Measurements from ENCODE around the gene GYS1. TPM values are rescaled to one million over a fixed set of nuclear protein-coding genes. Genes with fewer than 3 reads are reported as not detected.

The GYS1 gene
- total RNA-seq, 1 donor from 2014 or later: 25.5 TPM

DNA sequence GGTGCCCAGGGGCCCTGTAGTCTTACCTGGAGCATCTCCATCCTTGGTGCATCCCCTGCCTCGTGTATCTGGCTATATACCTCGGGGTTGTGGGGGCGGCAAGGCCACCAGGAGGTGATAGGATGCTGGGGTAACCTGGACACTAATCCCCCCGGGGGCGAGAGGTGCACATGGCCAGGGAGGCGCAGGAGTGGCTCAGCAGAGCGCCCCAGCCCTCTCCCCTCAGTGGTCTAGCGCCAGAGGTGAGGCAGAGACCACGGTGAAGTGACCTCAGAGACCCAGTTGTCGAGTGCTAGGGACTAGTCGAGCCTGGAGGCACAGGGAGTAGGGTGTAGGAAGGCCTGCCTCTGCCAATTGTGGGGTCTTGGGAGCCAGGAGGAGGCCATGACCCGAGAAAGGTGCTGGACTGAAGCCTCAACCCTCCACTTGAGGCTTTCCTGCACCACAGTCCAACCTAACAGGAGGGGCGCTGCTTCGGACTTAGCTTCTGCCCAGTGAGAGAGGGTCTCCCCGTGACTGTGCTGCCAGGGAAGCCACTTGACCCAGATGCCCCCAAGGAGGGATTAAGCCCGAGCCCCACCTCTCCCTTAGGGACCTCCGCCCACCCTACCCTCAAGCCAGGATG is 24.0 kb upstream of the GYS1 start, which contains the start of gene LHB:
Gene LHB, minus strand, starts transcription at position 51 of the 625 bp plus-strand sequence. Its CDS starts 10 bp downstream, at position 41.
- H3K4me3 ChIP-seq (ENCODE audit: low read depth, low read length): peak within 1 kb of the TSS; percentile 36
- peaks cover 5% of the 10 kb centered on the region for H3K36me3 ChIP-seq (ENCODE audit: control insufficient read depth, insufficient read depth, low read length)
- TF ChIP-seq, protein P1, sequence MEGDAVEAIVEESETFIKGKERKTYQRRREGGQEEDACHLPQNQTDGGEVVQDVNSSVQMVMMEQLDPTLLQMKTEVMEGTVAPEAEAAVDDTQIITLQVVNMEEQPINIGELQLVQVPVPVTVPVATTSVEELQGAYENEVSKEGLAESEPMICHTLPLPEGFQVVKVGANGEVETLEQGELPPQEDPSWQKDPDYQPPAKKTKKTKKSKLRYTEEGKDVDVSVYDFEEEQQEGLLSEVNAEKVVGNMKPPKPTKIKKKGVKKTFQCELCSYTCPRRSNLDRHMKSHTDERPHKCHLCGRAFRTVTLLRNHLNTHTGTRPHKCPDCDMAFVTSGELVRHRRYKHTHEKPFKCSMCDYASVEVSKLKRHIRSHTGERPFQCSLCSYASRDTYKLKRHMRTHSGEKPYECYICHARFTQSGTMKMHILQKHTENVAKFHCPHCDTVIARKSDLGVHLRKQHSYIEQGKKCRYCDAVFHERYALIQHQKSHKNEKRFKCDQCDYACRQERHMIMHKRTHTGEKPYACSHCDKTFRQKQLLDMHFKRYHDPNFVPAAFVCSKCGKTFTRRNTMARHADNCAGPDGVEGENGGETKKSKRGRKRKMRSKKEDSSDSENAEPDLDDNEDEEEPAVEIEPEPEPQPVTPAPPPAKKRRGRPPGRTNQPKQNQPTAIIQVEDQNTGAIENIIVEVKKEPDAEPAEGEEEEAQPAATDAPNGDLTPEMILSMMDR (IDR thresholded peaks at IDR 0.05; ENCODE audit: insufficient read depth, low read length, severe bottlenecking): no peak
- FAIRE-seq (no peak), DNase-seq (ENCODE audit: low read depth) (no peak)
- H3K27me3 ChIP-seq (ENCODE audit: control insufficient read depth, insufficient read depth, low read length): no peaks in the 10 kb centered on the region

DNA sequence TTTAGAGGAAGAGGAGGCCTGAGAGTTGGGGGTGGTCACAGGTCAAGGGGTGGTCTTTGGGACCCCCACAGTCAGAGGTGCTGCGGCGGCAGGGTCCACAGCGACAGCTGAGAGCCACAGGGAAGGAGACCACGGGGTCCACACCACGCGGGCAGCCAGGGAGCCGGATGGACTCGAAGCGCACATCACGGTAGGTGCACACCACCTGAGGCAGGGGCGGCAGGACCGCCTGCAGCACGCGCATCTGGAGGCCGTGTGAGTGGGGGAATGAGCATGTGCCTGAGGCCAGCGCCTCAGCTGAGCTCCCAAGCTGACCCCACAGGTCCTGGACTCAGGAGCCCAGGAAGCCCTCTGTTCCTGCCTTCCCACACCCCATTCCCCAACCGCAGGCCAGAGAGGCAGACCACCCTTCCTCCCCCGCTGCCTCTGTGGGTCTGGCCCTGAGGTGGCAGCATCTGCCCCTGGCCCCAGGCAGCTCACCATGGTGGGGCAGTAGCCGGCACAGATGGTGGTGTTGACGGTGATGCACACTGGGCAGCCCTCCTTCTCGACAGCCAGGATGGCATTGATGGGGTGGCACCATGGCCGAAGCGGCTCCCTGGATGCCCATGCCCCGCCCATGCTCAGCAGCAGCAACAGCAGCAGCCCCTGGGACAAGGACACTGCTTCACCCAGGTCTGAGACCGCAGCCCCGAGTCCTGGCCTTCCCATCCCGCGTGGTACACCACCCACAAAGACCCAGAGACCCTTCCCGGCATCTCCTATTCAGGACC is 23.1 kb upstream of the GYS1 start:
- TF ChIP-seq, protein P1 (IDR thresholded peaks at IDR 0.05; ENCODE audit: insufficient read depth, low read length, severe bottlenecking): no peak
- DNase-seq (ENCODE audit: low read depth): no peak
- peaks cover 8% of the 10 kb centered on the region for H3K36me3 ChIP-seq (ENCODE audit: control insufficient read depth, insufficient read depth, low read length)
- no peak for FAIRE-seq
- H3K27me3 ChIP-seq (ENCODE audit: control insufficient read depth, insufficient read depth, low read length): no peaks in the 10 kb centered on the region
- H3K4me3 ChIP-seq (ENCODE audit: low read depth, low read length): no peak overlapping the region

DNA sequence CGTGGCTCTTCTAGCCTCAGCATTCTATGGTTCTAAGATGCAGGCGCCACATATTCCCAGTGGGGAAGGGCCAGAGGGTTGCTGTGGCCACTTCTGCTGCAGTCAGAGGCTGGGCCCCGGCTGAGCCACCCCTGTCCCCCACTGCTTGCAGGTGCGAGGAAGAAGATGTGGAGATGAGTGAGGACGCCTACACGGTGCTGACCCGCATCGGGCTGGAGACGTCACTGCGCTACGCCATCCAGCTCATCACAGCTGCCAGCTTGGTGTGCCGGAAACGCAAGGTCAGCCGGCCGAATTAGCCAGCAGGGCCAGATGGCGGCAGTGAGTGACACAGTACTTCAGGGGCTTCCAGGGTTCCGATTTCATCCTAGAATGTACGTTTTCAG is 21.8 kb upstream of the GYS1 start:
- TF ChIP-seq, protein P1 (IDR thresholded peaks at IDR 0.05; ENCODE audit: insufficient read depth, low read length, severe bottlenecking): no peak
- no peak for DNase-seq (ENCODE audit: low read depth)
- no peaks in the 10 kb centered on the region for H3K27me3 ChIP-seq (ENCODE audit: control insufficient read depth, insufficient read depth, low read length)
- no peak for FAIRE-seq
- peaks cover 13% of the 10 kb centered on the region for H3K36me3 ChIP-seq (ENCODE audit: control insufficient read depth, insufficient read depth, low read length)
- H3K4me3 ChIP-seq (ENCODE audit: low read depth, low read length): no peak overlapping the region

- FAIRE-seq (no peak), DNase-seq (ENCODE audit: low read depth) (no peak)
- H3K36me3 ChIP-seq (ENCODE audit: control insufficient read depth, insufficient read depth, low read length): peaks cover 17% of the 10 kb centered on the region
- TF ChIP-seq, protein P1 (IDR thresholded peaks at IDR 0.05; ENCODE audit: insufficient read depth, low read length, severe bottlenecking): no peak
- no peak overlapping the region for H3K4me3 ChIP-seq (ENCODE audit: low read depth, low read length)
- no peaks in the 10 kb centered on the region for H3K27me3 ChIP-seq (ENCODE audit: control insufficient read depth, insufficient read depth, low read length)
Observed at GRCh38 chr19:49014123-49014869, 21.2 kb upstream of the GYS1 start.

DNA sequence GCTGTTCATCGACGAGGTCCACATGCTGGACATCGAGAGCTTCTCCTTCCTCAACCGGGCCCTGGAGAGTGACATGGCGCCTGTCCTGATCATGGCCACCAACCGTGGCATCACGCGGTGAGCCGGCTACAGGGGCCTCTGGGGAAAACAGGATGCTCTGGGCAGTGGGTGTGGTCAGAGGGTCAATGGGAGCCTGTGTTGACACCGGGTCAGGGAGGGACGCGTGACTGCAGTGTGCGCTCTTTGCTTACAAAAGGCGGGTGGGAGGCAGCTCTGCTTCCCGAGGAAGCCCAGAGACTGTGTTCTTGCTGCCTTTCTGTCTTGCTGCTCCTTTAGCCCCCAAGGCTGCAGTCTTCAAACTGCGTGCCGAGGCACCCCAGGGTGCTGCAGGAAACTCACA is 18.1 kb upstream of the GYS1 start:
- TF ChIP-seq, protein P1 (IDR thresholded peaks at IDR 0.05; ENCODE audit: insufficient read depth, low read length, severe bottlenecking): no peak
- Histone ChIP-seq H3K4me3 (ENCODE audit: low read depth, low read length) (no peak overlapping the region), H3K36me3 (ENCODE audit: control insufficient read depth, insufficient read depth, low read length) (peaks cover 23% of the 10 kb centered on the region), H3K27me3 (ENCODE audit: control insufficient read depth, insufficient read depth, low read length) (no peaks in the 10 kb centered on the region)
- DNase-seq (ENCODE audit: low read depth) (no peak), FAIRE-seq (no peak)
